Myocyte (in vitro differentiated cells): ENCODE measurements around the gene OR5H15. TPM values are rescaled to one million over a fixed set of nuclear protein-coding genes. Genes with fewer than 3 reads are reported as not detected.
"Not testable (repeated sequence)": the region's sequence is repeated elsewhere in the genome, so short reads cannot be mapped to it uniquely, and the experiment has no call there.

Source experiments
- DNase-seq: peaks from one replicate; pipeline ENCODE4 v3.0.0-alpha.2; 2012; ENCODE audit warnings: low read depth
- polyA plus RNA-seq: library from polyadenylated mRNA; unstranded; fragments of >200 nt; gene quantifications from one replicate; pipeline ENCODE4 v1.2.1, GENCODE V29; 2012; ENCODE audit warnings: missing spikeins
- total RNA-seq: library from RNA; depleted of rRNA; stranded (reverse); fragments of >200 nt; gene quantifications from 2 replicates; pipeline ENCODE4 v1.2.3, GENCODE V29; 2014

OR5H15 gene
- total RNA-seq: not detected in 2 replicates
- polyA plus RNA-seq: not detected

DNA sequence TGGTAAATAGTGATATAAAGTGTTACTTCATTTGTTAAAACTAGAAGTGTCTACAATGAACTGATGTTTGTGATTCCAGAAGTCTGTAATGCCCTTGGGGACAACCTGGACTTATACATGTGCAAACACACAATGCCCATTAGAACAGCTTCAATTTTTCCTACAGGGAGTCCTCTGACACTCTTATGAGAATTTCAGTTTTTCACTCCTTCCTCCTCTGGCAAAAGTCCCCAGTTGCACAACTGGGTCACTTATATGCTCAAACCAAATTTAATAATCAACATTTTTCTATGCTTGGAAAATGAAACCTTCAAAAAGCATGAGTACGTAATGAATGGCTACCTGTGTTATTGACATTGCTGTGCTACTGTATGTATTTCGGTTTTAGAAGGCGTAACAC is at the start of gene OR5H15:
OR5H15 (plus strand) TSS at position 301 of the 400 bp plus-strand sequence. CDS start 2,004 bp downstream, outside the sequence.
- no peak for DNase-seq

- no peak for DNase-seq
Measured at GRCh38 chr3:98130421-98130820, 36.1 kb upstream of the OR5H15 start, which contains the start of gene OR5H1. TSS of gene OR5H1 (plus strand) at chr3:98130721. CDS start at chr3:98132698, 1,977 bp downstream.

DNA sequence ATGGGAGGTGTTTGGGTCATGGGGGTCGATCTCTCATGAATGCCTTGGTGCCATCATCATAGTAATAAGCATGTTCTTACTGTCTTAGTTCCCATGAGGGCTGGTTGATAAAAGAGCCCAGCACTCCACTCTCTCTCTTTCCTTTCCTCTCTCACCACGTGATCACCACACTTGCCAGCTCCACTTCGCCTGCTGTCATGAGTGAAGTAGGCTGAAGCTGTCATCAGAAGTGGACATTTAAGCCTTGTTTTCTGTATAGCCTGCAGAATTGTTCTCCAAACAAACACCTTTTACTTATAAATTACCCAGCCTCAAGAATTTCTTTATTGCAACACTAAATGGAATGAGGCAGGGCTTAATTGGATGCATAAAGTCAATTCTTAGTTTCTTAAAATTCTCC is 29.9 kb upstream of the OR5H15 start:
- DNase-seq: peak; percentile 0

GRCh38 chr3:98137826-98138557 is 28.5 kb upstream of the OR5H15 start:
- DNase-seq: not testable (repeated sequence)

DNA sequence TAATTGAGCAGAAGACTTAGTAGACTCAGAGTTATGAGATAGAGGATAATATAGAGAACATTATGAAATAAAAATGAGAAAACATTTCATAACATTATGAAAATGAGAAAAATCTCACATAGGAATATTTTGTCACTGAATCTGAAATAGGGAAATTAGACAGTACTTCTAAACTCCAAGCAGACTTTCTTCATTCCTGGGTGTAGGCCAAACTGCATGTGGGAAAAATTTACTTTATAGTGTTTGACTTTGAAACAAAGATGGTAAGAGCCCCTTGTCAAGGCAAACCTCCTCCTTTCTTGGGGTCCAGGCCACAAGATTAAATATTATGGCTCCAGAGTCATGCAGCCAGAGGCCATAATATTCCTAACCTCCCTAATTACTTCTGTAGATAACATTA is 26.0 kb upstream of the OR5H15 start:
- no peak for DNase-seq

DNA sequence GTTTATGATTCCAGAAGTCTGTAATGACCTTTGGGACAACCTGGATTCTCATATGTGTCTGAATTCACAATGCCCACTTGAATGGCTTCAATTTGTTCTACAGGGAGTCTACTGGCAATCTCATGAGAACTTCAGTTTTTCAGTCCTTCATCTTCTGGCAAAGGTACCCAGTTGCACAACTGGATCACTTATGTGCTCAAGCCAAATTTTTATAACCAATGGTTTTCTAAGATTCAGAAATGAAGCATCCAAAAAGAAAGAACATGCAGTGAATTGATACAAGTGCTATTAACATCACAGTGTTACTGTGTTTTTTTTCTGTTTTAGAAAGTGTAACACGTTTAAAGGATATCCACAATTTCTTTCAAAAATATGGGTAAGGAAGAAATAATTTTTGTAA is 19.3 kb upstream of the OR5H15 start, which contains the start of gene OR5H14:
OR5H14 (plus strand) TSS at position 301 of the 400 bp plus-strand sequence. CDS start 1,907 bp downstream, outside the sequence.
- DNase-seq: no peak

DNA sequence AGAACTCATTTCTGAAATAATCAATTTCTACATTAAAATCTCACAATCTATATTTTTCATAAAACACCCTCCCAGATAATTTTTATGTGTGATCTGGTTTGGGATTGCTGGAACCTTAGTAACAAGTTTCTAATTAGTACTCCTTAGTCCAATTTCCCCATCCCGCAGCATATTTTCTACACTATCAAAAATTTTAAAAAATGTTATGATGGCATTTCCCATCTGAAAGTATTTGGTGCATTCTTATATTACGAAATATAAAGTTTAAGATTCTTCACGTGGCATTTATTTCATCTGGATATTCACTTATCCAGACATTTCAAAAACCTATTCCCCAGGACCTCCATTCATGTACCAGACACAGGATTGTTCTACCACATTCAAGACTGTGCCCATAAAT is 17.7 kb upstream of the OR5H15 start:
- DNase-seq: no peak

DNA sequence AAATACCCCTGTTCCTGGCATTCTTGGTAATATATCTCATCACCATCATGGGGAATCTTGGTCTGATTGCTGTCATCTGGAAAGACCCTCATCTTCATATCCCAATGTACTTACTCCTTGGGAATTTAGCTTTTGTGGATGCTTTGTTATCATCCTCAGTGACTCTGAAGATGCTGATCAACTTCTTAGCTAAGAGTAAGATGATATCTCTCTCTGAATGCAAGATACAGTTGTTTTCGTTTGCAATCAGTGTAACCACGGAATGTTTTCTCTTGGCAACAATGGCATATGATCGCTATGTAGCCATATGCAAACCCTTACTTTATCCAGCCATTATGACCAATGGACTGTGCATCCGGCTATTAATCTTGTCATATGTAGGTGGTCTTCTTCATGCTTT is 17.0 kb upstream of the OR5H15 start:
- not testable (repeated sequence) for DNase-seq

GRCh38 chr3:98151241-98151640 is 15.3 kb upstream of the OR5H15 start:
- DNase-seq: no peak

DNA sequence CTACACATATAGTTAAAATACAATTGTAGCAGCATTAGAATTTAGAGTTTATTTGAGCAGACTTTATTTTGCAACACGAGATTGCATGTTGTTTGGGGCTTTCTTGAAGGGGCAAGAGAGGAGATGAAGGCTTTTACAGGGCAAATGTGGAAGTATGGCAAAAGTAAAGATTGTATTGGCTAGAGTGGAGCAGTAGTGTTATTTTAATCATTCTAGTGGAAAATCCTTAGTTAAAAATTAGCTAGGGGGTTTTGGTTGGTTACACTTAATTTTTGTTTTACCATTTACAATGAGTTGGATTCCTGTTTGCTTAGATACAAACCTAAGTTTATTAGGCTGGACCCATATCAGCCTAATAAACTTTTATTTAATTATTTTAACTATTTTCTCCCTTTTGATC is 4.6 kb downstream of the OR5H15 start:
- no peak for DNase-seq

GRCh38 chr3:98172621-98173020 is 6.1 kb downstream of the OR5H15 start:
- DNase-seq: peak; percentile 3

DNA sequence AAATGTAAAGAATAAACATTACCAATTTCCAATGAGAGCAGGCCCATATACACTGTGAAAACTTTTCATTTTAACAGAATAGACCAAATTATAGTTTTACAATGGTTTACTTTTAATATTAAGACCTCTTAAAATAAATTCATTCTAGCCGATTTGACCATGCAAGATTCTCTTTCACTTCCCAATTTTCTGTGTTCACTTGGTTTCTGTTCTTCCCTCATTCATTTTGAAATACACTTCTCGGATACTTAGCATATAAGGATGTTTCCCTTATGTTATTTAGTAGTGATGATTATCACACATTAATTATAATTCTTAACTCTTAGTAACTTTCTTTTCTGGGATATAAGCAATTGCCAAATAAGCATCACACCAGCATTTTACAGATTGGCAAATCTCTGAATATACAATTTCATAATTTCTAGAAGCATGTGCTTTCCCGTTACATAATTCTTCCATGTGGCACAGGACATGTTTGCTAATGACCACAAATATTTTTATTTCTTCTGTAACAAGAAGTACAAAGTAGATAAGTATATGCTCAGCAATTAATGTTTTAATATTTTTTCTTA is 13.9 kb downstream of the OR5H15 start:
- no peak for DNase-seq

DNA sequence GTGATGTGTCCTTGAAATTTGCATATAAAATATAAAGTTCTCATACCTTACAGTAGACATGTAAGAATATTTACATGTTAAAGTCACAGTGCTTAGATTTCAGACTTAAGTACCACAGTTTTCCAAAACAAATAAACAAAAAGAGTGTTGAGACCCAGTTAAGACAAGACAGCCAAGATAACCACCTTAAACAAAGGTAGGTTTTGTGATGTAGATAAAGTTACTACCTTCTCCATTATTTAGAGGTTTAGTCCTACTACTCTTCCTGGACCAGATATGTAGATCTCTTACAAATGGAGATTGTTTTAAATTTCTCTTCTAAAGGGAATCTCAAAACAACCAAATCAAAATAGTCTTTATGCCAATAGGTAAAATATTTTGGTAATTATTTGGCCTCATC is 15.7 kb downstream of the OR5H15 start:
- DNase-seq: no peak

DNA sequence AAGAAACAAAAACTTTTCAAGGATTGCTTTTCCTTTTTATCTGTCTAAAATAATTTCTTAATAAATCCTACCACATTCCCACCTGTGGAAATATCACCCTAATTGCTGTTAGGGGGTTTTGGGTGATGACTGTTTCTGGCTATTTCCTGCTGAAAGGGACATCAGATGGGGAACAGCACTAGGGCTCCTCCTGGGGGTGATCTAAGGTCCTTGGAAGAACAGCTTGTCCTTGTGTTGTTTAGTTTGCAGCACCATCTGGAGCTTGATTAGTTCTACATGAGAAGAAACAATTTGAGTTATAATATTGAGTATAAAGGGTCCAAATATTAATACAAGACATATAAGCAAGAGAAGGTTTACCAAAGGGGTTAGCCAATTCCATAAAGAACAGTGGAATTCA is 18.7 kb downstream of the OR5H15 start:
- DNase-seq: no peak

GRCh38 chr3:98188545-98188944 is 22.0 kb downstream of the OR5H15 start:
- DNase-seq: peak; percentile 6

GRCh38 chr3:98190911-98191310 is 24.4 kb downstream of the OR5H15 start:
- not testable (repeated sequence) for DNase-seq

GRCh38 chr3:98196293-98196692 is 29.8 kb downstream of the OR5H15 start:
- DNase-seq: not testable (repeated sequence)

DNA sequence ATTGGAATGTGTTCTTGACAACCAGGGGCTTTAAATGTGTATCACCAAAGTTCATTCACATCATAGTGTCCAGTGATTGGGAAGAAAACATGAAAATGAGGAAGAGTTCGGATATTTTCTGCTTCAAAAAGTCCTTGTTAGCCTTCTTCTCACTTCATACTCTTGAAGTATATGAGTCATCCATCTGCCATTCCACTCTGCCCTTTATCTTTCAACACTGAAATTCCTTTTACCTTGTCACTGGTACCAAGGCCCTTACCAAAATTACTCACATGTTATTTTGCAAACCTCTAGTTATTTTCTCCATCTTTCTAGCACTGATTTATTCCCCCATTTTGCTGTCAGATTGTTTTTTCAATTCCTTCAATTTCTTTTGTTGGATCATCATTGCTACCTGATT is 32.5 kb downstream of the OR5H15 start:
- no peak for DNase-seq

GRCh38 chr3:98209244-98209643 is 42.7 kb downstream of the OR5H15 start:
- no peak for DNase-seq

DNA sequence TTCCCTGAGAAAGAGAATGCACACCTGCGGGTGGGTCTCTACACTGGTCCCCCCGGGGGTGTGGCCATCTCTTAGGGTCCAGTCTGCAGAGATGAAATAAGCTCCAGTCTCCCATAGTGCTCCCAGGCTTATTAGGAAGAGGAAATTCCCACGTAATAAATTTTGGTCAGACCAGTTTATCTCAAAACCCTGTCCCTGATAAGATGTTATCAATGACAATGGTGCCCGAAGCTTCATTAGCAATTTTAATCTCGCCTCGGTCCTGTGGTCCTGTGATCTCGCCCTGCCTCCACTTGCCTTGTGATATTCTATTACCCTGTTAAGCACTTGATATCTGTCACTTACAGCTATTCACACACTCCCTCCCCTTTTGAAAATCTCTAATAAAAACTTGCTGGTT is 46.8 kb downstream of the OR5H15 start:
- DNase-seq: no peak

DNA sequence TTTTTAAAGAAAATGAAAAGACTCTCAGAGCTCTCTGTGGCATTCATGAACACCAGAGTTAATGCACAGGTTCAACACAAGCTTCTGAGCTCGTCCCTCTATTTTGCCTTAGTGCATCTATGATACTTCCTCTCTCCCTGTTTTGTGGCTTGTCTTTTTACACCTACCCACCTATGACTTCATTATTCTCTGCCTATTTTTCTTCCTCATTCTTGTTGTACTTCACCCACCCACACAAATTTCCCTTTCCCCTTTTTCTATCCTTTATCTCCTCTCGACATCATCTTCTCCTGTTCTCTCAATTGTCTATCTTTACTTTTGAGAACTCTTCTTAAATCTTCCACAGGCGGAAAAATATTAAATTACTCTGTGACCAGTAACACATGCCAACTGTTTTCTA is 48.6 kb downstream of the OR5H15 start:
- DNase-seq: no peak
